Common myeloid progenitor, CD34-positive (primary cell): Measurements from ENCODE around the gene PAH.
A peak's percentile ranks its signal among the peaks of the same experiment; 100 is the strongest.

ENCODE experiments used
- CTCF ChIA-PET: fragments of 350-600 bp; sonication (Branson Sonifier 250); formaldehyde crosslinking; loops from one replicate; lab custom pipeline; 2021; ENCODE audit warnings: antibody characterized with exemption; lab: Charles Lee
- POLR2A ChIA-PET: fragments of 350-600 bp; sonication (Branson Sonifier 250); formaldehyde crosslinking; loops from one replicate; lab custom pipeline; 2021; ENCODE audit warnings: antibody characterized with exemption; lab: Charles Lee
- DNase-seq, 3 donors: peaks; one replicate each; pipeline versions ENCODE4 v3.0.0 to v3.0.0-alpha.2; 2013
- H3K27ac ChIP-seq, 2 experiments: 1 replicate in 1 of 2; 2 replicates in 1 of 2; pipeline ENCODE4 v1.7.0; 2013; ENCODE audit warnings: inconsistent platforms in 2 of 2, low read length in 2 of 2, mild to moderate bottlenecking in 2 of 2, low read depth in 1 of 2, moderate library complexity in 1 of 2; ENCODE audit not compliant: severe bottlenecking in 2 of 2, insufficient read depth in 1 of 2, poor library complexity in 1 of 2
- H3K27me3 ChIP-seq, 5 experiments: replicated peaks in 2 of 5; 1 replicate in 3 of 5; 2 replicates in 2 of 5; pipeline versions ENCODE4 v1.6.1 to v1.7.0; 2013; ENCODE audit warnings: low read length in 4 of 5, mild to moderate bottlenecking in 2 of 5, moderate library complexity in 2 of 5, inconsistent platforms in 1 of 5; ENCODE audit not compliant: insufficient read depth in 5 of 5, control insufficient read depth in 4 of 5
- H3K36me3 ChIP-seq, 4 experiments: 1 replicate in 2 of 4; 2 replicates in 2 of 4; pipeline versions ENCODE4 v1.6.1 to v1.7.0; 2013; ENCODE audit warnings: low read length in 3 of 4, control low read depth in 1 of 4, mild to moderate bottlenecking in 1 of 4; ENCODE audit not compliant: control insufficient read depth in 4 of 4, insufficient read depth in 4 of 4
- H3K4me1 ChIP-seq, 4 experiments: 1 replicate in 3 of 4; 2 replicates in 1 of 4; pipeline versions ENCODE4 v1.6.1 to v1.7.1; 2013; ENCODE audit warnings: low read length in 3 of 4, mild to moderate bottlenecking in 3 of 4, control low read depth in 1 of 4, inconsistent platforms in 1 of 4, moderate library complexity in 1 of 4; ENCODE audit not compliant: control insufficient read depth in 4 of 4, insufficient read depth in 4 of 4; ENCODE audit errors: control extremely low read depth in 1 of 4
- H3K4me3 ChIP-seq, 7 experiments: 1 replicate in 4 of 7; 2 replicates in 3 of 7; pipeline versions ENCODE4 v1.5.1 to v1.7.0; 2013; ENCODE audit warnings: mild to moderate bottlenecking in 7 of 7, low read length in 6 of 7, moderate library complexity in 6 of 7, inconsistent platforms in 2 of 7, low read depth in 2 of 7, control low read depth in 1 of 7; ENCODE audit not compliant: insufficient read depth in 4 of 7, control insufficient read depth in 1 of 7; ENCODE audit errors: extremely low read depth in 1 of 7
- H3K9me3 ChIP-seq, 5 experiments: 1 replicate in 4 of 5; 2 replicates in 1 of 5; pipeline versions ENCODE4 v1.6.1 to v1.7.1; 2013; ENCODE audit warnings: low read length in 4 of 5, mild to moderate bottlenecking in 2 of 5, inconsistent platforms in 1 of 5, low read depth in 1 of 5, moderate library complexity in 1 of 5; ENCODE audit not compliant: control insufficient read depth in 4 of 5, insufficient read depth in 2 of 5; ENCODE audit errors: control extremely low read depth in 1 of 5
- WGBS: methylation state at CpG from one replicate; pipeline ENCODE4 v1.1.5; 2013; ENCODE audit not compliant: insufficient coverage; 5-methylcytosine and 5-hydroxymethylcytosine counted together

Gene PAH

DNA sequence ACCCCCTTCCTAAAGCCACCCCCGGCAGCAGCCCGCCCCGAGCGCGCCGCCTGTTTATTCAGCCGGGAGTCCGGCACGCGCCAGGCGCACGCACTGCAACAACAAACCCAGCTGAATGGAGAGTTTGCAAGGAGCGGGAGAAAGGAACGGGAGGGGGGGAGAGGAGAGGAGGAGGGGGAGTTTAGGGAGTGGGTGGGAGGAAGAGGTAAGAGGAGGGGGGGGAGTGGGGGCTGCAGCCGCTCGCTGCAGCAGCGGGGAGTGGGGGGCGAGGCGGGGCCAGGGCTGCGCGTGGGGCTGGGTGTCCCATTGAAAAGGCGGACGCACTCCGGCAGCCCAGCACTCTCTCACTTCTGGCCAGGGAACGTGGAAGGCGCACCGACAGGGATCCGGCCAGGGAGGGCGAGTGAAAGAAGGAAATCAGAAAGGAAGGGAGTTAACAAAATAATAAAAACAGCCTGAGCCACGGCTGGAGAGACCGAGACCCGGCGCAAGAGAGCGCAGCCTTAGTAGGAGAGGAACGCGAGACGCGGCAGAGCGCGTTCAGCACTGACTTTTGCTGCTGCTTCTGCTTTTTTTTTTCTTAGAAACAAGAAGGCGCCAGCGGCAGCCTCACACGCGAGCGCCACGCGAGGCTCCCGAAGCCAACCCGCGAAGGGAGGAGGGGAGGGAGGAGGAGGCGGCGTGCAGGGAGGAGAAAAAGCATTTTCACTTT lies 40.5 kb upstream of the PAH start, which contains the start of gene ASCL1:
ASCL1 (plus strand) TSS at position 336 of the 712 bp plus-strand sequence. CDS start 571 bp downstream, outside the sequence.
- Histone ChIP-seq H3K27ac (no peak within 1 kb of the TSS), H3K27me3 (peaks cover 23 to 99% (median 71%) of the 10 kb centered on the region in 5 experiments), H3K9me3 (peaks cover 0 to 10% (median 2%) of the 10 kb centered on the region in 5 experiments), H3K36me3 (no peaks in the 10 kb centered on the region), H3K4me3 (peak within 1 kb of the TSS; percentile 16 to 64 (median 48)), H3K4me1 (peaks cover 0 to 22% (median 14%) of the 10 kb centered on the region in 4 experiments)
- peak; percentile 54 to 78 (median 75) for DNase-seq
- under 1% methylated on average over 23 of the region's 52 CpGs for WGBS
- CTCF ChIA-PET = no interaction called here
- POLR2A ChIA-PET = no interaction called here

DNA sequence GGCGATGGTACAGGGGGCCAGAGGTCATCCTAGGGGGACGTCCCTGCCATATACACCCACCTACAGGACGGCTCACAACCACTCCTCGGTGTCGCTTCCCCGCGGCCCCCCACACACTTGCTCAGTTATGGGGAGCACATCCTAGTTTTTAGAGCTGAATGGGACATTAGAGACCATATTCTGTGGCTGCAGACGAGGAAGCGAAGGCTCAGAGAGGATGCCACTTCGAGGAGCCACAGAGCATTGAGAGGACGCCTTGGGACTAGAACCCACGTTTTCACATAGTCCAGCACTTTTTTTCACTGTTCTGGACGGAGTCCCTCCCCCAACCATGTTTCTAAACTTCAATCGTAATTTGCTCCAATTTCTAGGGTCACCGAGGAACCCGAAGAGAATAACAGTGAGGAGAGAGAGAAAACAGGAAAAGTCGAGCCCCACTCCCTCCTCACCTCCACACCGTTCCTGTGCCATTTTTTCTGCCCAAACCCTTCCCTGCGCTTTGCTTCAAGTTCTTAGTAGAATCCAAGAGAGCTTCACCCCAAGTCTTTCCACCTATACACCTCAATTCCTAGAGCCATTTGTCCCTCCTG lies 39.8 kb upstream of the PAH start:
- peaks cover 22 to 100% (median 73%) of the 10 kb centered on the region in 5 experiments for H3K27me3 ChIP-seq
- H3K4me3 ChIP-seq = no peak overlapping the region
- peaks cover 0 to 22% (median 14%) of the 10 kb centered on the region in 4 experiments for H3K4me1 ChIP-seq
- POLR2A ChIA-PET = no interaction called here
- no peak overlapping the region for H3K27ac ChIP-seq
- H3K9me3 ChIP-seq = peaks cover 0 to 10% (median 2%) of the 10 kb centered on the region in 5 experiments
- 11% methylated on average over 7 of the region's 19 CpGs for WGBS
- CTCF ChIA-PET = no interaction called here
- no peak for DNase-seq
- no peaks in the 10 kb centered on the region for H3K36me3 ChIP-seq

DNA sequence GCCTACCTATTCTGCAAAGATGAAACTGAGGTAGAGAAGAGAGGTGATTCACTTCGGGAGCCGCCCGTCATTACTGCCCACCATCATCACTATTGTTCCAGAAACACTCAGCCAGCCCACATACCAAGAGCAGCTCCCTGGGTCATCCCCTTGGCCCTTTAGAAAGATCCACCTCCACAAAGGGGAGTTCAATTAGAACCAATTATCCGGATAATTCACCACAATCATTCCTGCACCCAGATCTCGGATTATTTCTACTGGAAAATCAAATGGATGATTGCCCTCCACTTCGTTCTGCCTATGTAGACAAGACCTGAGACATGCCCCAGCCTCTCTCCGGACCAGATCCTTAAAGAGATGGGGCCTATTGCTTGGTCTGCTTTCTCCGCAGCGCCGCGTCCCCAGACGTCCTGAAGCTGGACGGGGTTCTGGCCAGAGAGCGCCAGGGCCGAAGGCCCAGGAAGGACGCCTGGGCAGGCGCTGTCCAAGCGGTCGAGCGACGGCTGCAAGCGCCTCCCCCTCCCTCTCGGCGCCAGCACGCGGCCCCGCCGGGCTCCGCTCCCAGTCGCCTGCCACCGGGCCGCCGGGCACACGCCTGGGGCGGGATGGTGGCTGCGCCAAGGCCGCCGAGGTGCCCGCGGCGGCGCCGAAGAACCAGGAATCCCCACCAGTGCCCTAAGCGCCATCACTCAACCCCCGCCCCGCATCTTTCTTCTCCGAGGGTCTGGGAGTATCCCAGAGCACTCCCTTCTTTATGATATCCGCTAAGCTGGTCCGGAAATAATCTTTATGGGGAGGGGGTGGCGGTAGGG lies 39.1 kb upstream of the PAH start:
- Histone ChIP-seq H3K9me3 (peaks cover 0 to 10% (median 2%) of the 10 kb centered on the region in 5 experiments), H3K4me1 (peaks cover 0 to 22% (median 14%) of the 10 kb centered on the region in 4 experiments), H3K4me3 (no peak overlapping the region), H3K27ac (no peak overlapping the region), H3K27me3 (peaks cover 15 to 100% (median 73%) of the 10 kb centered on the region in 5 experiments), H3K36me3 (no peaks in the 10 kb centered on the region)
- no peak for DNase-seq
- ChIA-PET POLR2A (no interaction called here), CTCF (no interaction called here)
- 5% methylated on average over 23 of the region's 50 CpGs for WGBS

DNA sequence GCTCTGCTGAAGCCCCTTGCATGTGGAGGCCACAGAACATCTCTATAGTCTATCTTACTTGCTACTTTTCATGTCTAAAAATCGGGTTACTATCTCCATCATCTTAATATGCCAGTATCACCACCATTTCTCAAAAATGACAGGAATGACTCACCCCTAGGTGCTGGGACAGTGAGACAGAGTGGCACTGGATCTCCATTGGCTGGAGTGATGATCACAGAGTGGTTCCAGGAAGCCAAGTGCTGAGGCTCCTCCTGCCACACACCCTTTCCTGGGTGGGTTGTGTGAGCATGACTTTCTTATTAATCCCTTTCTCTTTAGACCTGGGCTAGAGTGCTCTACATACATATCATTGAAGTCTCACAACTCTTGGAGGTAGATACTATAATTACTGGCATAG lies 37.1 kb upstream of the PAH start:
- H3K9me3 ChIP-seq = peaks cover 0 to 10% (median 2%) of the 10 kb centered on the region in 5 experiments
- WGBS = no CpG with 5 or more reads among the region's 1 CpG
- H3K27ac ChIP-seq = no peak overlapping the region
- peaks cover 7 to 100% (median 81%) of the 10 kb centered on the region in 5 experiments for H3K27me3 ChIP-seq
- POLR2A ChIA-PET = no interaction called here
- H3K4me1 ChIP-seq = peaks cover 0 to 22% (median 14%) of the 10 kb centered on the region in 4 experiments
- DNase-seq = no peak
- CTCF ChIA-PET = no interaction called here
- no peaks in the 10 kb centered on the region for H3K36me3 ChIP-seq
- no peak overlapping the region for H3K4me3 ChIP-seq

DNA sequence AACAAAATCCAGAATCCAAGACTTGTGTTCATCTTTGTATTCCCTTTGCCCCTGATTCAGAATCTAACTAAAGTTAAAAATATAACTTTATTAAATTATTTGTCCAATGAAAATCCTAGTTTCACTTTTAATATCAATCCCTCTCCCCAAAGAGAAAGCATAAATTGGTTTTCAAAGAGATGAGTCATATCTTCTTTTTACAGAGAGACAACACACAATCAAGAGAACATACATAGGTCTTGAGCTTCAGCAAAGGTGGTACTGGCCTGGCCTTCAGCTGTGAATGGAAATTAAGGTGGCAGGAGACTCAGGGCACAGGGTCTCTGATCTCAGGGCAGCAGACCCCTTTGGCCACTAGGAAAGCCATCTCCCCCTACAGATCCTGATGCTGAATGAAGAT lies 36.2 kb upstream of the PAH start:
- H3K4me1 ChIP-seq = peaks cover 0 to 15% (median 8%) of the 10 kb centered on the region in 4 experiments
- ChIA-PET POLR2A (no interaction called here), CTCF (interaction anchor here (1.5 kb wide), 1 partner anchor 9 kb away, joined by 3 read pairs; no protein-coding TSS in a partner anchor)
- DNase-seq = no peak
- no peak overlapping the region for H3K27ac ChIP-seq
- H3K27me3 ChIP-seq = peaks cover 7 to 96% (median 75%) of the 10 kb centered on the region in 5 experiments
- no peaks in the 10 kb centered on the region for H3K36me3 ChIP-seq
- no peak overlapping the region for H3K4me3 ChIP-seq
- peaks cover 0 to 10% (median 2%) of the 10 kb centered on the region in 5 experiments for H3K9me3 ChIP-seq

DNA sequence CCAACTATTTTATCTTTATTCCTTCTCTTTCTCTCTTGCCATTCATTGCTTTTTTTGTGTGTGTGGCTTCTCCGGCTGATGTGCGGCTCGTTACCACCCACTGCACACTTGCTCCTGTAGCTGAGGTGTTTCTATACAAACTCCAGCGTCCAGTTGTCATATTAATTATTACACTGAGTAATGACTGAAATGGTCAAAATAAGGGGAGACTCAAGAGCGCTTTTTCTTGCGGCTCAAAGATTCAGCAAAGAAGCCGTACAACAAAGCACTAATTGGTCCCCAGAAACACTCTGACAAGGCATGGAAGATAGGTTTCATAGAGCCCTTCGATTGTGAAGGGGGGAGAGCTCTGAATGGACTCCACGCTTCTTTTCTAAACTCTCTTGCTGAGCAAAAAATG lies 34.8 kb upstream of the PAH start:
- Histone ChIP-seq H3K27me3 (peaks cover 7 to 93% (median 72%) of the 10 kb centered on the region in 5 experiments), H3K4me3 (no peak overlapping the region), H3K9me3 (peaks cover 0 to 10% (median 2%) of the 10 kb centered on the region in 5 experiments), H3K27ac (no peak overlapping the region), H3K36me3 (no peaks in the 10 kb centered on the region), H3K4me1 (peaks cover 0 to 3% (median 1%) of the 10 kb centered on the region in 4 experiments)
- 60% methylated on average over 7 of the region's 9 CpGs for WGBS
- ChIA-PET CTCF (interaction anchor here (1.5 to 6.1 kb wide), 2 partner anchors 11 to 596 kb away, joined by 3 to 75 read pairs; no protein-coding TSS in a partner anchor), POLR2A (no interaction called here)
- no peak for DNase-seq
